G401 (cell line): Measurements from ENCODE around the gene GUCA2B. TPM values are rescaled to one million over a fixed set of nuclear protein-coding genes. Genes with fewer than 3 reads are reported as not detected.

Source experiments
- DNase-seq: peaks from one replicate; pipeline ENCODE4 v3.0.0-alpha.2; 2015; ENCODE audit warnings: low spot score
- in situ Hi-C: cut with HindIII; loops from 2 replicates; pipeline ENCODE4 v1.10.0; 2016; ENCODE audit warnings: low sequenced_read_pairs, mixed read lengths
- total RNA-seq: library from RNA; depleted of rRNA; stranded (reverse); fragments of >200 nt; shearing (Covaris generic); gene quantifications from 2 replicates; pipeline ENCODE4 v1.2.3, GENCODE V29; 2014

The GUCA2B gene
- total RNA-seq, 1 experiment from 2014 or later = not detected

DNA sequence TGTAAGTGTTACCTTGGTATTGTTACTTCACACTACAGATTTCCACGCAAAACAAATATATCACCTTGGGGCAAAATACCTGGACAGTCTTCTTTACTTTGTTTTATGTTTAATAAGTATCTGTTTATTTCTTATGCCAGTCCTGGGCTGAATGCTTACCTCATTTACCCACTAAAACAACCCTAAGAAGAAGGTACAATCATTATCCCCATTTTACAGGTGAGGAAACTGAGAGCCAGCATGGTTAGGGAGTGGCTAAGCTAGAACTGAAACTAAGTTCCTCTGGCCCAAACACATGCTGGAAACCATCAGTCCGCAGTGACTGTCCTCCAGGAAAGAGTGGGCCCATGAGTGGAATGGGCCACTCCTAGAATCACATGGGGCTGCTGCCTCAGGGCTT lies 13.0 kb upstream of the GUCA2B start:
- DNase-seq = no peak
- in situ Hi-C loops = no loop called here

DNA sequence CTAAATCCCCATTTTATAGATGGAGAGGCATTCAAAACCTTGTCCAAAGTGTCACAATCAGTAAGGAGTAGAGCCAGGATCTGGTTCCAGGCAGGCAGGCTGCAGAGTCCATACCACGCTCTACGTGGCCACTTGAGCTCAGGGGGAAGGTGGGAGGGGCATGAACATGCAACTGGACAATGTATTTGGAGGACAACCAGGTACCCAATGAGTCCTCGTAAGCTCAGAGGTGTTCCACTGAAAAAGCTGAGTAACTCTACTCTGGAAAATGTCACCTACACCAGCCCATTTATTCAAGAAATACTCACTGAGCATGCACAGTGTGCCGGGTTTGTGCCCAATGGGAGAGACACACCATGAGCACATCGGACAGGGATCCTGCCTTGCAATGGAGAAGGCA lies 11.2 kb upstream of the GUCA2B start:
- no peak for DNase-seq
- in situ Hi-C loops = no loop called here

- in situ Hi-C loops = no loop called here
- no peak for DNase-seq
Measured at GRCh38 chr1:42142894-42143675, 10.1 kb upstream of the GUCA2B start.

DNA sequence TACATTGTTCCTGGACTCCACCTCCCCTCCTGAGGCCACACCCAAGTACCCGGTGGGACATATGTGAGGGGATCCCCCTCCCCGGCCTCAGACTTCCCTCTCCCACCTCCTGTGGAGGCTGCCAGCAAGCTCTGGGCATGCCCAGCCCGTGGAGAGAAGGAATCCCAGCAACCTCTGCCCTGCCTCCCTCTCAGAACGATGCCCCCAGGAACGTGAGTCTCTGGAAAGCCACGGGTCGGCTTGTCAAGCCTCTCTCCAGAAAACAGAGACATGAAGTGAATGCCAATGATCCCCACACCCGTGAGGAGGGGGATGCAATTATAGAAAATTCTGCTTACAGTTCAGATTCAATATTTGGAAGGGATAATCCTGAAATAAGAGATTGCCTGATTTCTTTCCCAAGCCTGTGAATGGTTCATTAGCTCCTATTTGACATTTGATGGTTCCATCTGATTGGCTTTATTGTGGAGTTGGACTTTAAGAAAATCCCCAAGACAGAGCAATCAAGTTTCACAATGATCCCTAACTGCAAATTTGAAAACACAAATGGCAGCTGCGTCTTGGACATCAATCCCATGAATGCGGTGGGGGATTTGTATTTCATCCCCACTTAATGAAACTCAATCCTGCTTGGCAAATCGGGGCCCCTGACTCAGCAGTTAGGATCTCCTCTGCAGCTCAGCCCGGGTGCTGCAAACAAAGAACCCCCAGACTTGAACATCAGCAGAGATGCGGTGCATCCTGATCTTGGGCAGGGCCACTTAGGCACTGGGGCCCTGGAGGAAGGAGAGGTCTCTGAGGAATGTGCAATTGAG lies 9.1 kb upstream of the GUCA2B start:
- DNase-seq = no peak
- in situ Hi-C loops = no loop called here

DNA sequence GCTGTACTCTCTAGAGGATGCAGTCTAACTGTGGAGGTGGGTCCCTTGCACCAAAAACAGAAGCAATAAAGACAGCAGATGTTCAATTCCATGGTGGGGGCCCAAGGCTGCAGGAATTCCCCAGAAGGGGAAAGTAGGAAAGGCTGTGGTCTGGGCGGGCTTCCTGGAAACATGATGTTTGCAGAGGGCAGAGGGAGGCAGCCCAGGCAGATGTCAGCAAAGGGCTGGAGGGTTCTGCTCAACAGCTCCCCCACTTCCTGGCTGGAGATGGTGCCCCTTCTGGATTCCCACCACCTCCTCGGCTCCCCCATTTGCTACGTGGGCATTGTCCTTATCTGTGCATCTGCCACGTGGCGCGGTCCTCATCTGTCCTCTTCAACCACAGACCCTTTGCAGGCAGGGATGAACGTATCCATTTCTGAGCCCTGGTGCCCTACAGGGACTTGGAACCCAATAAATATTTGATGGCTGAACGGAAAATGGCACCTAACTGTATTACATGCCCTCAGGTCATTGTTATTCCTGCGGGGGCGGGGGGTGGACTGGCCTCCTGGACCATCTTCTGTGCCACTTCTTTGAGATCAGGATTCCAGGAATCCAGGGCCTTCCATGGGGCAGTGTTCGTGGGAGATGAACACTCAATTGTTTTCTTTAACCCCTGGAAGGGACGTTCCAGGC lies 8.4 kb upstream of the GUCA2B start:
- DNase-seq = no peak
- in situ Hi-C loops = no loop called here

- DNase-seq = no peak
- in situ Hi-C loops = no loop called here
Measured at GRCh38 chr1:42145389-42145716, 7.9 kb upstream of the GUCA2B start.

- in situ Hi-C loops = no loop called here
- DNase-seq = no peak
Measured at GRCh38 chr1:42145764-42146625, 7.2 kb upstream of the GUCA2B start.

DNA sequence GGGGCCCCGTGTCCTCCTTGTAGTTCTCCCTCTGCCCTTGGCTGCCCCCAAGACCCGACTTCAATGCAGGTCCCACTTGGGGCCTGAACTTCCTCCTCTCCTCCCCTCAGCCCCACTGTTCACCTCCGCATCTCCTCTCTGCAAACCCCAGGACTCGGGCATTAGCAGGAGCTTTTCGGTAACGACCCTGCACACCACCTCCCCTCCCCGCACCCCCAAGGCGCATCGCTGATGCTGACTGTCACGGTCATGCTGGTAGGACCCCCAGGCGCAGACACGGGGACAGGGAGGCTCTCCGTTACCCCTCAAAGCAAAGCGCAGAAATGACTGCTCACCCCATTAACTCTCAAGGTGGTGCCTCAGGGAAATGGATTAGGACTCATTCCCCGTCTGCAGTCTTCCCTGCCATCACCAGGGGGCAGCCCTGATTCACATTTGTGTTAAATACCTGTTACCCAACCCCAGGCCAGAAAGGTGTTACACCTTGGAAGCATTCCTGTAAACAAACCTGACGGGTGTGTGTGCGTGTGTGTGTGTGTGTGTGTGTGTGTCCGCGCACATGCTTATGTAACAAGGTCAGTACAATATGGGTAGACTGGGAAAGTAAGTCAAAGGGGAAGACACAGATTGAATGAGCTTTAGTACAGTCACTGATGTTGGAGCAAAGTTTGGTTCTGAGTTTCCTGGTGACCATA lies 6.4 kb upstream of the GUCA2B start:
- DNase-seq = peak; percentile 74
- in situ Hi-C loops = no loop called here

- DNase-seq = no peak
- in situ Hi-C loops = no loop called here
Measured at GRCh38 chr1:42148166-42148565, 5.0 kb upstream of the GUCA2B start.

- DNase-seq = no peak
- in situ Hi-C loops = no loop called here
Measured at GRCh38 chr1:42150651-42151050, 2.6 kb upstream of the GUCA2B start.

DNA sequence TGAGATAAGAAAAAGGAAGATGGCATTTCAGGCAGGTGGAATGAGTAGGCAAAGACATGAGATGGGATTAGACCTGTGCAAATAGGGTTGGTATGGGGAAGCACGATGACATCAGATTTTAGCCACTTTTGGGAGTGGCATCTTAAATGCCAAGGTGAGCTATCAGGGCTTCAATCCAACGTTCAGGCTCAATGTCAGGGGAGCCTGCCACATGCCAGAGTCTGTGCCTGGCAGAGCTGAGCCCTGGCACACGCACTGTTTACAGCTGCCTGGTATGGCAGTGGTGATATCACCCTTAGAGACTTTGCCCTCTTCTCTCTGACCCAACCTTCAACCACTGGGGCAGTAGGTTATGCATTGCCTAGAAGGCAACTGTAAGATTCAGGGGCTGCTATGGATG lies 1.1 kb upstream of the GUCA2B start:
- DNase-seq = no peak
- in situ Hi-C loops = no loop called here

GRCh38 chr1:42153624-42154023 lies 414 bp downstream of the GUCA2B start:
- in situ Hi-C loops = no loop called here
- DNase-seq = no peak

GRCh38 chr1:42154685-42155084 lies 1.5 kb downstream of the GUCA2B start:
- in situ Hi-C loops = no loop called here
- no peak for DNase-seq

- in situ Hi-C loops = no loop called here
- DNase-seq = no peak
Measured at GRCh38 chr1:42155362-42155761, 2.2 kb downstream of the GUCA2B start.

DNA sequence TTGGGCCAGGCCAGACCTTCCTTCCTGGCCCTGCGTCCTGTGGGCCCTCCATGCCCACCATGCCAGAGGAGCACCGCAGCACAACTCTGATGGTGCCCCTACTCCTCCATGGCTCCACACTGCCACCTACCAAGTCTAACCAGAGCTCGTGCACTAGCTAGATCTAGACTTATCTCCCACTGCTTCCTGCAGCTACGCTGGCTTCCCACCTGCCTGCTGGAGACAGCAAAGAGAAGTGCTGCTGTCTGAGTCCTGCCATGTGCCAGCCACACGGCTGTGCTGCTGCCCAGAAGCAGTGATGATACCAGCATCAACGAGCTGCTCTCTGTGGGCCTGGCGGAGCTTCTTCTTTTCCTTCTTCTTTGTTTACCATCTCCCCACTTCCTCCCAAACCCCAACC lies 4.5 kb downstream of the GUCA2B start:
- DNase-seq = no peak
- in situ Hi-C loops = no loop called here

- in situ Hi-C loops = no loop called here
- DNase-seq = no peak
Measured at GRCh38 chr1:42158189-42158588, 5.0 kb downstream of the GUCA2B start.

DNA sequence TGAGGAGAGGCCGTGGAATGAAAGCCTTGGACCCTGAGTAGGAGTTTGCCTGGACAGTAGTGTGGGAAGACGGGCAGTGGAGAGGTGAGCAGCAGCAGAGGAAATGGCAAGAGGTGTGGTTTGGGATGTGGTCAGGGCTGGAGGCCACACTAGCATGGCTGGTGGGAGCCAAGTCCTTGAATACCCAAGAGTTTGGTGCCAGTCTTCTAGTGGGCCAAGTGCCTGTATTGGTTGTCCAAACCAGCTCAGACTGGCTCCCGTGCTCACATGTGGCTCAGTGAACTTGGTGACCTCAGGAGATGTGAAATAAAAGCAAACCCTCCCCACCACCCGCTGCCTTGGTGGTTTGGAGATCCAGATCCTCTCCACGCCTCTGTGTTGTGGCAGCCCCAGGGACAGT lies 9.0 kb downstream of the GUCA2B start:
- DNase-seq = no peak
- in situ Hi-C loops = no loop called here

- no peak for DNase-seq
- in situ Hi-C loops = no loop called here
Measured at GRCh38 chr1:42163114-42163513, 9.9 kb downstream of the GUCA2B start.
